ENCODE results near the gene TIPRL.

Gene TIPRL

GRCh38 chr1:168159251-168159650 is 19.5 kb upstream of the TIPRL start:
- Histone ChIP-seq H3K4me3 (ENCODE audit: insufficient read length, low read depth) (no peak overlapping the region), H3K9me3 (ENCODE audit: insufficient read depth, low read length) (peaks cover 39% of the 10 kb centered on the region), H3K9ac (ENCODE audit: insufficient read length, low read depth) (no peak overlapping the region), H3K27me3 (ENCODE audit: insufficient read depth, insufficient read length) (no peaks in the 10 kb centered on the region), H3K36me3 (ENCODE audit: insufficient read depth, insufficient read length, low read length) (no peaks in the 10 kb centered on the region), H3K4me1 (ENCODE audit: insufficient read depth, insufficient read length) (no peaks in the 10 kb centered on the region)
- no peak for DNase-seq (ENCODE audit: low read depth, low spot score)
- no peak for TF ChIP-seq ZNF274 (IDR thresholded peaks at IDR 0.05; ENCODE audit: low read depth, low read length)
- TF ChIP-seq SUZ12 (IDR thresholded peaks at IDR 0.05; ENCODE audit: extremely low read depth, insufficient read depth, insufficient read length), result no peak
- no peak for TF ChIP-seq YY1 (IDR thresholded peaks at IDR 0.05; ENCODE audit: insufficient read depth, insufficient read length)

GRCh38 chr1:168159979-168160378 is 18.8 kb upstream of the TIPRL start:
- H3K27me3 ChIP-seq (ENCODE audit: insufficient read depth, insufficient read length), result no peaks in the 10 kb centered on the region
- no peak overlapping the region for H3K9ac ChIP-seq (ENCODE audit: insufficient read length, low read depth)
- TF ChIP-seq YY1 (IDR thresholded peaks at IDR 0.05; ENCODE audit: insufficient read depth, insufficient read length), result no peak
- no peak for TF ChIP-seq SUZ12 (IDR thresholded peaks at IDR 0.05; ENCODE audit: extremely low read depth, insufficient read depth, insufficient read length)
- TF ChIP-seq ZNF274 (IDR thresholded peaks at IDR 0.05; ENCODE audit: low read depth, low read length), result no peak
- H3K4me3 ChIP-seq (ENCODE audit: insufficient read length, low read depth), result no peak overlapping the region
- no peaks in the 10 kb centered on the region for H3K4me1 ChIP-seq (ENCODE audit: insufficient read depth, insufficient read length)
- no peak for DNase-seq (ENCODE audit: low read depth, low spot score)
- peaks cover 39% of the 10 kb centered on the region for H3K9me3 ChIP-seq (ENCODE audit: insufficient read depth, low read length)
- no peaks in the 10 kb centered on the region for H3K36me3 ChIP-seq (ENCODE audit: insufficient read depth, insufficient read length, low read length)

- Histone ChIP-seq H3K9me3 (ENCODE audit: insufficient read depth, low read length) (peaks cover 39% of the 10 kb centered on the region), H3K9ac (ENCODE audit: insufficient read length, low read depth) (no peak overlapping the region), H3K36me3 (ENCODE audit: insufficient read depth, insufficient read length, low read length) (no peaks in the 10 kb centered on the region), H3K4me1 (ENCODE audit: insufficient read depth, insufficient read length) (no peaks in the 10 kb centered on the region), H3K4me3 (ENCODE audit: insufficient read length, low read depth) (no peak overlapping the region), H3K27me3 (ENCODE audit: insufficient read depth, insufficient read length) (no peaks in the 10 kb centered on the region)
- no peak for DNase-seq (ENCODE audit: low read depth, low spot score)
- TF ChIP-seq ZNF274 (IDR thresholded peaks at IDR 0.05; ENCODE audit: low read depth, low read length) (no peak), SUZ12 (IDR thresholded peaks at IDR 0.05; ENCODE audit: extremely low read depth, insufficient read depth, insufficient read length) (no peak), YY1 (IDR thresholded peaks at IDR 0.05; ENCODE audit: insufficient read depth, insufficient read length) (no peak)
These were observed 17.3 kb upstream of the TIPRL start for GRCh38 chr1:168161459-168161858.

GRCh38 chr1:168163670-168164069 is 15.1 kb upstream of the TIPRL start:
- H3K9ac ChIP-seq (ENCODE audit: insufficient read length, low read depth), result no peak overlapping the region
- peaks cover 20% of the 10 kb centered on the region for H3K9me3 ChIP-seq (ENCODE audit: insufficient read depth, low read length)
- no peak for DNase-seq (ENCODE audit: low read depth, low spot score)
- no peak overlapping the region for H3K4me3 ChIP-seq (ENCODE audit: insufficient read length, low read depth)
- TF ChIP-seq SUZ12 (IDR thresholded peaks at IDR 0.05; ENCODE audit: extremely low read depth, insufficient read depth, insufficient read length) (no peak), ZNF274 (IDR thresholded peaks at IDR 0.05; ENCODE audit: low read depth, low read length) (no peak), YY1 (IDR thresholded peaks at IDR 0.05; ENCODE audit: insufficient read depth, insufficient read length) (no peak)
- no peaks in the 10 kb centered on the region for H3K27me3 ChIP-seq (ENCODE audit: insufficient read depth, insufficient read length)
- H3K4me1 ChIP-seq (ENCODE audit: insufficient read depth, insufficient read length), result no peaks in the 10 kb centered on the region
- H3K36me3 ChIP-seq (ENCODE audit: insufficient read depth, insufficient read length, low read length), result no peaks in the 10 kb centered on the region

- DNase-seq (ENCODE audit: low read depth, low spot score), result no peak
- TF ChIP-seq ZNF274 (IDR thresholded peaks at IDR 0.05; ENCODE audit: low read depth, low read length) (no peak), SUZ12 (IDR thresholded peaks at IDR 0.05; ENCODE audit: extremely low read depth, insufficient read depth, insufficient read length) (no peak), YY1 (IDR thresholded peaks at IDR 0.05; ENCODE audit: insufficient read depth, insufficient read length) (no peak)
- Histone ChIP-seq H3K9me3 (ENCODE audit: insufficient read depth, low read length) (peaks cover 14% of the 10 kb centered on the region), H3K4me3 (ENCODE audit: insufficient read length, low read depth) (no peak overlapping the region), H3K27me3 (ENCODE audit: insufficient read depth, insufficient read length) (no peaks in the 10 kb centered on the region), H3K4me1 (ENCODE audit: insufficient read depth, insufficient read length) (no peaks in the 10 kb centered on the region), H3K36me3 (ENCODE audit: insufficient read depth, insufficient read length, low read length) (no peaks in the 10 kb centered on the region), H3K9ac (ENCODE audit: insufficient read length, low read depth) (no peak overlapping the region)
These were observed 14.0 kb upstream of the TIPRL start for GRCh38 chr1:168164771-168165170.

- Histone ChIP-seq H3K27me3 (ENCODE audit: insufficient read depth, insufficient read length) (no peaks in the 10 kb centered on the region), H3K9ac (ENCODE audit: insufficient read length, low read depth) (no peak overlapping the region), H3K9me3 (ENCODE audit: insufficient read depth, low read length) (no peaks in the 10 kb centered on the region), H3K4me1 (ENCODE audit: insufficient read depth, insufficient read length) (no peaks in the 10 kb centered on the region), H3K4me3 (ENCODE audit: insufficient read length, low read depth) (no peak overlapping the region), H3K36me3 (ENCODE audit: insufficient read depth, insufficient read length, low read length) (no peaks in the 10 kb centered on the region)
- no peak for DNase-seq (ENCODE audit: low read depth, low spot score)
- TF ChIP-seq ZNF274 (IDR thresholded peaks at IDR 0.05; ENCODE audit: low read depth, low read length), result no peak
- no peak for TF ChIP-seq SUZ12 (IDR thresholded peaks at IDR 0.05; ENCODE audit: extremely low read depth, insufficient read depth, insufficient read length)
- no peak for TF ChIP-seq YY1 (IDR thresholded peaks at IDR 0.05; ENCODE audit: insufficient read depth, insufficient read length)
These were observed 11.0 kb upstream of the TIPRL start for GRCh38 chr1:168167806-168168205.

- TF ChIP-seq YY1 (IDR thresholded peaks at IDR 0.05; ENCODE audit: insufficient read depth, insufficient read length), result no peak
- no peak for TF ChIP-seq ZNF274 (IDR thresholded peaks at IDR 0.05; ENCODE audit: low read depth, low read length)
- no peak for TF ChIP-seq SUZ12 (IDR thresholded peaks at IDR 0.05; ENCODE audit: extremely low read depth, insufficient read depth, insufficient read length)
- H3K27me3 ChIP-seq (ENCODE audit: insufficient read depth, insufficient read length), result no peaks in the 10 kb centered on the region
- H3K36me3 ChIP-seq (ENCODE audit: insufficient read depth, insufficient read length, low read length), result no peaks in the 10 kb centered on the region
- no peaks in the 10 kb centered on the region for H3K4me1 ChIP-seq (ENCODE audit: insufficient read depth, insufficient read length)
- no peaks in the 10 kb centered on the region for H3K9me3 ChIP-seq (ENCODE audit: insufficient read depth, low read length)
- no peak for DNase-seq (ENCODE audit: low read depth, low spot score)
- H3K9ac ChIP-seq (ENCODE audit: insufficient read length, low read depth), result no peak overlapping the region
- H3K4me3 ChIP-seq (ENCODE audit: insufficient read length, low read depth), result no peak overlapping the region
These were observed 7.9 kb upstream of the TIPRL start for GRCh38 chr1:168170564-168171508.

All from NT2/D1 (cell line).